Activated T-cell treated with anti-CD3 and anti-CD28 coated beads, Interleukin-2, amount 50 U/mL, for 72 hours (primary cell): ENCODE data around the gene TMPRSS3. TPM values are rescaled to one million over a fixed set of nuclear protein-coding genes. Genes with fewer than 3 reads are reported as not detected.

Experiments
- ATAC-seq, 2 donors: fragments of 150-1000 bp; cut with Tn5 transposase; replicated peaks in 1 of 2; 2 replicates each; pipeline ENCODE4 v1.10.0; 2021; ENCODE audit warnings: moderate library complexity in 2 of 2, mild to moderate bottlenecking in 1 of 2
- DNase-seq, 2 donors: peaks; one replicate each; pipeline ENCODE4 v3.0.0; 2021 to 2022; ENCODE audit warnings: mixed read lengths in 1 of 2
- H3K27ac Mint-ChIP-seq: one replicate; pipeline ENCODE4 v1.8.0; 2022; ENCODE audit warnings: mild to moderate bottlenecking, moderate library complexity, mixed read lengths
- H3K27me3 Mint-ChIP-seq: one replicate; pipeline ENCODE4 v1.8.0; 2022; ENCODE audit warnings: low read depth, mixed read lengths
- H3K36me3 Mint-ChIP-seq, 2 donors: one replicate each; pipeline ENCODE4 v1.8.0; 2022; ENCODE audit warnings: mixed read lengths in 2 of 2, mild to moderate bottlenecking in 1 of 2; ENCODE audit not compliant: insufficient read depth in 2 of 2
- H3K4me1 Mint-ChIP-seq: one replicate; pipeline ENCODE4 v1.8.0; 2022; ENCODE audit warnings: low read depth, mixed read lengths
- H3K4me3 Mint-ChIP-seq, 2 donors: one replicate each; pipeline ENCODE4 v1.8.0; 2022; ENCODE audit warnings: mild to moderate bottlenecking in 2 of 2, mixed read lengths in 2 of 2, moderate library complexity in 2 of 2
- H3K9me3 Mint-ChIP-seq, 2 donors: one replicate each; pipeline ENCODE4 v1.8.0; 2022; ENCODE audit warnings: mixed read lengths in 2 of 2
- total RNA-seq, 2 donors: library from RNA; stranded (reverse); gene quantifications; one replicate each; pipeline ENCODE4 v1.2.3, GENCODE V29; 2022

TMPRSS3 gene
- 10 to 100 TPM; 57.1 to 91.9 TPM for total RNA-seq

DNA sequence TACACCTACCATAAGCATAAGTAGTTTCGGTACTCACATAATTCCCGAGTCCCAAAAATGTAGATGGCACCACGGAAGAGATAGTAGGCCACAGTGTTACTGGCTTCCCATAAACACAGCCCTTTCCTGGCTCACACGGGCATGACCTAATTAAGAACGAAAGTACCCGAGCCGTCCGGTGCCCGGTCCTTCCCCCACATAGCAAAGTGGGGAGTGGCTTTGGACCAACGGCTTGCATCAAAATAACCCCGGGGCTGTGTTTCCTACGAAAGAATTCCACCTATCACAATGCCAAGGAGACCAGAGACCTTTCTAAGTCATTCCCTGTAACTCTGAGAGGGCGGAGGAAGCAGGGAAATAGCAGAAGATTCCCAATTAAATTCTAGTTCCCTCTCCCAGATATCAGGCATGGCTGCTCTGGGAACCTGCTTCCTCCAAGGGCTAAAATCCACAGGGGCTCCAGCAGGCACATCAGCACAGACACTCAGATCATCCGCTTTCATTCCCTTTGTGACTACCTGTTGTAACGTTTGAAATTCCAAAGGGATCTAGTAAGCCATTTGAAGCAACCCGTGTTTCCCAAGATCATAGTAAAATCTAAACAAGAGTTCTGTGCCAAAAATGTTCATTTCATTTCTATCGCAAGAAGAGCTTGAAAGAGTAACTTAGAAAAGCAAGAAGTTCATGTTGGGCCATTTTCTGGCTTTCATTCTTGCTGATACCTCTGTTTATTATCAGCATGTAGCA lies at the start of gene TMPRSS3:
Gene TMPRSS3, minus strand, starts transcription at position 148 of the 747 bp plus-strand sequence. CDS start 635 bp downstream, outside the sequence.
- ATAC-seq, result no peak
- DNase-seq, result no peak
- Mint-ChIP-seq H3K36me3 (peaks cover 2 to 20% of the 10 kb centered on the region in 2 donors), H3K4me1 (peaks cover 94% of the 10 kb centered on the region), H3K27me3 (no peaks in the 10 kb centered on the region), H3K9me3 (no peaks in the 10 kb centered on the region), H3K4me3 (peak within 1 kb of the TSS in 1 of 2 donors; percentile 43), H3K27ac (peak within 1 kb of the TSS; percentile 44)

DNA sequence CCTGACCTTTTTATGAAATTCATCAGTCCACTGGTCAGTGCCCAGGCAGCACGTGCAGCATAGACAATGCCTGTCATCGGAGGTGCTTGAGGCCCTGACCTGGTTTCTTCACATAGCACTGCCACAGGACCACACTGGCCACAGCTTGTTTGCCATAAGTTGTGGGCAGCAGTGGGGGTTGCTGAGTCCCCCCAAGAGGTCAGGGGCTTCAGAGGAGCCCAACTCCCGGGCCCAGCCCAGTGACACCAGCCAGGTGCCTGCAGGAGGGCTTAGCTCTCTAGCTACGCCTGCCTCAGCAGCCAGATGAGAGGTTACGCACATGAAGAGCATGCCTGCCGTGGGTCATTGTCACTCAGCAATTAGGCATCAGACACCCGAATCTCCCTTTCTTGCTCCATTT lies 49.5 kb upstream of the TMPRSS3 start:
- no peak for DNase-seq
- ATAC-seq, result no peak
- Mint-ChIP-seq H3K27ac (no peak overlapping the region), H3K4me3 (no peak overlapping the region), H3K9me3 (no peaks in the 10 kb centered on the region), H3K27me3 (no peaks in the 10 kb centered on the region), H3K4me1 (peaks cover 59% of the 10 kb centered on the region), H3K36me3 (peaks cover 12 to 35% of the 10 kb centered on the region in 2 donors)

DNA sequence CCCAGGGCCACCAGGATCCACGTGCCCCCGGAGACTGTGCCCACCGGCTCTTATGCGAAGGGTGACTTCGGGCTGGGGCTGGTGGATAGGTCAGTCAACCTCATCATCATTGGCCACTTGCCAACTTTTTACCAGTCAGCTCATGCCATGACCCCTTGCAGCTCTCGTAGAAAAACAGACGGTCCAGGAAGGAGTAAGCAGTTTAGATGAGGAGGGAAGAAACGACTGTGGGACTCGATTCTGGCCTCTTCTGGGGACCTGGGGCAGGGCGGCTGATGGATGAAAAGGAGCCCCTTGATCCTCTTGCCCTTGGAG lies 48.9 kb upstream of the TMPRSS3 start:
- ATAC-seq, result no peak
- Mint-ChIP-seq H3K27ac (no peak overlapping the region), H3K36me3 (peaks cover 14 to 41% of the 10 kb centered on the region in 2 donors), H3K4me1 (peaks cover 59% of the 10 kb centered on the region), H3K9me3 (peaks cover 0 to 2% of the 10 kb centered on the region in 2 donors), H3K27me3 (no peaks in the 10 kb centered on the region), H3K4me3 (no peak overlapping the region)
- no peak for DNase-seq

DNA sequence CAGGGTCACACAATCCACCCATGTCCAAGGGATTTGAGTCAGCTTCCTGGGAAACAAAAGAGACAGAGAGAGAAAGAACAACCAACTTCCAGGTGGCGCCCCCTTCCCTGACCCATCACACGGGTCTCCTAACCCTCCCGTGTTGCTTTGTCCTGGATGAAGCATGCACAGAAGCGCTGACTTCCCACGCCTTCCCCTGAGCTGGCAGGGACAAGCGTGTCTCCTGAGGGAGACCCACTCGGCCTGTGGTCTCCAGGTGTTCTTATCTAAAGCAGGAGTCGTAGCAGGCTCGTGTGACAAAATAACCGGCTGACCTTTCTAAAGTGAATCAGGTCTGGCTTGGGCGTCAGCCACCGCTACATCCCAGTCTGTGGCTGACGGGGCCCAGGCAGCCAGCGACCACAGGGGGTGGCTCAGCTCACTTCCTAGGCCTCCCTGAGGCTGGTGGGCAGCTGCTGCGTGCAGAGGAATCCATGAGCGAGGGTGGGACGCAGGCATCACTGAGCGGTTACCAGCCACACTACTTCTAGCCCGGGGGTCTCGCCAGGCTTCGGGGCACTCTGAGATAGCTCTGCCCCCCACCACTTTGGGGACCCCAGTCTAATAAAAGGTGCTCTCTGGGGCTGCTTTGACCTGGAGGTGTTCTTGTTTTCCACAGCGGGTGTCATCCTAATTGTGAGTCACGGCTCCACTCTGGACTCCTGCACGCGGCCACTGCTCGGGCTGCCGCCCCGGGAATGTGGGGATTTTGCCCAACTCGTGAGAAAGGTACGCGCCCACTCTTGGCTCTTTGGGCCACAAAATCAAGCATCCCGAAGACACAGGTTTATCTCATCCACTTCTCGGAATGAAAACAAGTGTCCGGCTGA lies 48.3 kb upstream of the TMPRSS3 start:
- peaks cover 59% of the 10 kb centered on the region for H3K4me1 Mint-ChIP-seq

DNA sequence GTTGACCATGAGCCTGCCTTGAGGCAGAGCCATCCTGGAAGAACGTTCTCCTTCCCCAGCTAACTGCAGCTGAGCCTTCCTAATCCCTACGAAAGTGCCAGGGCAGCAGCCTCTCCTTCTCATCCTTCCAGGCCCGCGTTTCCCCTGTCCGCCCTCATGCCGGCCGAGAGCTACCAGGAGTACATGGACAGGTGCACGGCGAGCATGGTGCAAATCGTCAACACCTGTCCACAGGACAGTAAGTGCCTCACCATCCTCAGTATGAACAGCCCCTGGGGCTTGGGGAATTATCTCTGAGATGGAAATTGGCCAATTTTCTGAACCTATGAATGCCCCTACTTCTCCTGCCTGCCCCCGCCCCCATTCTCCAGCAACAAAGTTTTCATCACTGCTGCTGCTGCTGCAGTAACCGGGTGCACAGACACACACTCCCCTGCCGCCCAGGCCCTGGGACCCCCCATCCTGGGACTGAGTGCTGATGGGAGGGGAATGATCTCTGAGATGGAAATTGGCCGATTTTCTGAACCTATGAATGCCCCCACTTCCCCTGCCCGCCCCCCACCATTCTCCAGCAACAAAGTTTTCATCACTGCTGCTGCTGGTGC lies 47.4 kb upstream of the TMPRSS3 start:
- ATAC-seq (no peak), DNase-seq (no peak)
- H3K36me3 Mint-ChIP-seq, result peaks cover 25 to 52% of the 10 kb centered on the region in 2 donors
- H3K9me3 Mint-ChIP-seq, result peaks cover 0 to 4% of the 10 kb centered on the region in 2 donors
- H3K27me3 Mint-ChIP-seq, result no peaks in the 10 kb centered on the region
- no peak overlapping the region for H3K4me3 Mint-ChIP-seq
- no peak overlapping the region for H3K27ac Mint-ChIP-seq
- H3K4me1 Mint-ChIP-seq, result peaks cover 60% of the 10 kb centered on the region

More for the DNA sequence above, 48.3 kb upstream of the TMPRSS3 start:
- ATAC-seq, result no peak
- H3K4me3 Mint-ChIP-seq, result no peak overlapping the region
- H3K27me3 Mint-ChIP-seq, result no peaks in the 10 kb centered on the region
- H3K36me3 Mint-ChIP-seq, result peaks cover 19 to 47% of the 10 kb centered on the region in 2 donors
- H3K9me3 Mint-ChIP-seq, result peaks cover 0 to 4% of the 10 kb centered on the region in 2 donors
- H3K27ac Mint-ChIP-seq, result no peak overlapping the region
- DNase-seq, result no peak

DNA sequence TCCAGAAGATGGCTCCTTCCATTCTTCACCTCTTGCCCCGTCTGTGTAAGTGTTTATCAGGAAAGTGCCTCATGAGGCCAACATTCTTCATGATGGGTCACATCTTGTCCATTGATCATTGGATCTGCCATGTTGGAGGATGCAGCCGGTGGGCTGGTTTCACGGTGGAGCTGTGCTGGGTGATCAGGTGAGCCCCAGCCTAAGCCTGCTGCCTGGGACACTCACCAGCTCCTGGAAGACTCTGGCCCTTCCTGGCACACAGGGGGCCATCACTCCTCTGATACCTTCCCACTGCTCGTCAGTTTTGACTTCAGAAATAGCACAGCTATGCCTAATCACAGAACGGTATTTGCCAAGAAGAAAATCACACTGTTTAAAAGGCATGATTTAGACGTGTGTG lies 46.1 kb upstream of the TMPRSS3 start:
- Mint-ChIP-seq H3K36me3 (peaks cover 27 to 52% of the 10 kb centered on the region in 2 donors), H3K27ac (no peak overlapping the region), H3K9me3 (peaks cover 0 to 4% of the 10 kb centered on the region in 2 donors), H3K4me1 (peaks cover 57% of the 10 kb centered on the region), H3K27me3 (no peaks in the 10 kb centered on the region), H3K4me3 (no peak overlapping the region)
- DNase-seq (no peak), ATAC-seq (no peak)

DNA sequence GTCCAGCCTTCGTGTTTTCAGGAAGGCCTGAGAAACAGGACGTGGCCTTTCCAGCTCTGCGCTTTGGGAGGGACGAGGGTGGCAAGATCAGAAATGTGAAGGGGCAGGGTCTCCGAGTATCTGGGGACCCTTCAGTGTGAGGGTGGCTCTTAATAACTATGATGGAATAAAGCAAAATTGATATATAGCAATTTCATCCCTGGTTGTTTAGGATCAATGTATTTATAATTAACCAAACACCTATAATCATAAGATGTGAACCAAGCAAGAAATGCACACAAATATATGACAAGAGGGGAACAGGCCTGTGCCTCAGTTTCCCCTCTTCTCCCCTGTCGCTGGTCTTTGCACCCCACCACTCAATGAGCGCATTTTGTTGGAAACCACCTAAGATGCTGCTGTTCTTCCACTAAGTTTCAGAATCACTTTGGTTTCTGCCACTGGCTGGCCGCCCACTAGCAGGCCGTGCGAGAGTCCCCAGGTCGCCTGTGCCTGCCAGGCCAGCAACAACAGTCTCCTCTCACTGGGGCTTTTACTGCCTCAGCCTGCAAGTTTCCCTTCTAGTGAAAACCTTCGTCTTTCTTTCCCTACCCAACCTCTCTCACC lies 44.4 kb upstream of the TMPRSS3 start:
- ATAC-seq (peak; percentile 76 to 77), DNase-seq (peak; percentile 60 to 67)
- no peaks in the 10 kb centered on the region for H3K27me3 Mint-ChIP-seq
- peak overlapping the region; percentile 94 for H3K27ac Mint-ChIP-seq
- peaks cover 42% of the 10 kb centered on the region for H3K4me1 Mint-ChIP-seq
- H3K4me3 Mint-ChIP-seq, result peak overlapping the region; percentile 47 to 60
- peaks cover 29 to 63% of the 10 kb centered on the region in 2 donors for H3K36me3 Mint-ChIP-seq
- H3K9me3 Mint-ChIP-seq, result peaks cover 0 to 4% of the 10 kb centered on the region in 2 donors

DNA sequence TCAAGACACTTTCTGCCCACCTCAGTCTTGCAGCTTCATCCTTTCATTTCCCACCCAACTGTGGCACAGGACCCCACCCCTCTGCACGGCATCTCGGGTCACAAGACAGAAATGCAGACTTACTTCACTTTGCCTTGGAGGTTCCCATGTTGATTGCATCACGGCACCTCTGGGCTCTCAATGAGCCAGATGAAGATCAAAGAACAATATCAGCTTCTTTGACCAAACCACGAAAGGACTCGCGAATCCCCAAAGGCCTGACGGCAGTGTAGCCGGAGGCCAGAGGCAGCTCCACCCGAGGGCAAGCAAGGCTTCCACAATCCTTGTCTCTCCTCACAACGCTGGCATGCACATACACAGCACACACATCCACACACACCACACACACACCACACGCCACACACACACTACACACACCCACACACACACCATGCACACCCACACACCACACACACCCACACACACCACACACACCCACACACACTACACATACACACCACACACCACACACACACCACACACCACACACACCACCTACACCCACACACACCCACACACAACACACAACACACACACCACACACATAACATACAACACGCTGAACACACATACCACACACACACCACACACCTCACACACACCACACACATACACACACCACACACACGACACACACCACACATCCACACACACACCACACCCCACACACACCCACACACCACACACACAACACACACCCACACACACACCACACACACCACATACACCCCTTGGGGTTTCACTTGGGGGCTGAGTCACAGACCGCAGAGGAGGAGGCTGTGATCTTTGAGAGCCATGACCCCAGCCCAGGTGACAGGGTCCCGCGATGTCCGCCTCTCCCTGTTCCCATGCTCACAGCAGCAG lies 43.7 kb upstream of the TMPRSS3 start:
- peak; percentile 67 to 75 for ATAC-seq
- DNase-seq, result peak; percentile 68 to 69
- Mint-ChIP-seq H3K36me3 (peaks cover 36 to 70% of the 10 kb centered on the region in 2 donors), H3K4me3 (peak overlapping the region; percentile 47 to 60), H3K9me3 (peaks cover 0 to 4% of the 10 kb centered on the region in 2 donors), H3K4me1 (peaks cover 48% of the 10 kb centered on the region), H3K27ac (peak overlapping the region; percentile 94), H3K27me3 (no peaks in the 10 kb centered on the region)

DNA sequence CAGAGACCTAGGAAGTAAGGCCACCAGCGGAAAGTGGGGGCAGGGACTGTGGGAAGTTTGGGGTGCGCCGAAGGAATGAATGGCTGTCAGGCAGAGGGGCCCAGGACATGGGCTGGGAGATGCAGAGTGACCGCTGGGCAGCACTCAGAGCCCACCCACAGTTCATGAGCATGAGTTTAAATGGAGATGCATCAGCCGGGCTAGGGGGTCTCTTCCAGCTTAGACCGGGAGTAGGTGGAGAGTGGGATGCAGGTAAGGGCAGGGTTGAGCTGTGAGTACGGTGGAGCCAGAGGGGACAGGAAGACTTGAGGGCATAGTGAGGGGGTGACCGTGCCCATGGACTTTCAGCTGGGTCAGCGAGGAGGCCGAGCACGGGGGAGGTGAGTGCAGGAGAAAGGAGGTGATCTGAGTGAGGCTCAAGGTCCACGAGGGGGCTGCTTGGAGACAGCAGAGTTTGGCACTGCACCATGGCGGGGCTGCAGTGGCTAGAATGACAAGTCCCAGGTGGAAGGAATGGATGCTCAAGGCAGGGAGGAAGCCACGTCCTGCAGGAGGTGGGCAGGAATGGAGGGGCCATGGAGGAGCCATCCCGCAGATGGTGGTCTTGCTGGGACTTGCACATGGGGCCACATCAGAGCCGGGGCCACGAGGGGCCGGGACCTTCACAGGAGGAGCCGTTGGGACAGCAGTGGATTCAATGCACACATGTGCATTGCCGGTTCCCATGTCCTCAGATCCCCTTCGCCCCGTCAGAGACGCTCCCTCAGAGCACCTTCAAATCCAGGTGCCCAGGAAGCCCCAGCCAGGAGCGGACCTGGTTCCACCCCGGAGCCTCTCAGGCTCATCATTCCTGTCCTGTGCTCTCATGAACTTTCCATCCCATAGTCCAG lies 42.7 kb upstream of the TMPRSS3 start:
- Mint-ChIP-seq H3K27ac (peak overlapping the region; percentile 94), H3K9me3 (peaks cover 0 to 4% of the 10 kb centered on the region in 2 donors), H3K36me3 (peaks cover 42 to 75% of the 10 kb centered on the region in 2 donors), H3K4me1 (peaks cover 57% of the 10 kb centered on the region), H3K4me3 (peak overlapping the region; percentile 9 to 31), H3K27me3 (no peaks in the 10 kb centered on the region)
- DNase-seq, result no peak
- ATAC-seq, result no peak

DNA sequence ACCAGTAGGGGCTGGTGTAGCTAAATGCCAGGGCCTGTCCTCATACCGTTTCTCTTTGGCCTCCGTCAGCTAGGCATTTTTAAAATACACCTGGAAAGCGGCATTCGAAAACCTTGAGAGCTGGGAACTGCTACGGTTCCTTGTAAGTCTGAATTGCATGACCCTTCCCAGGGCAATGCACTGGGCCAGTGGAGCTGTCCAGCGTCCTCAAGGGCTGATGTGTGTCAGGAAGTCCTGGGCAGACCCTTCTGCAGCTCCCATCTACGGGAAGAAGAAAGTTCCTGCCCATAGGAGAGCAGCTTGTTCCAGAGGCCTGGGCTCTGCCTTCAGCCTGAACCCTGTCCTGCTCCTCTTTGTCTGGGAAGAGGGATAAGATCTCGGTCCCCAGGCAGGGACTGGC lies 41.9 kb upstream of the TMPRSS3 start:
- Mint-ChIP-seq H3K36me3 (peaks cover 44 to 82% of the 10 kb centered on the region in 2 donors), H3K4me1 (peaks cover 65% of the 10 kb centered on the region), H3K4me3 (no peak overlapping the region), H3K27ac (no peak overlapping the region), H3K9me3 (peaks cover 0 to 4% of the 10 kb centered on the region in 2 donors), H3K27me3 (no peaks in the 10 kb centered on the region)
- ATAC-seq, result no peak
- no peak for DNase-seq

DNA sequence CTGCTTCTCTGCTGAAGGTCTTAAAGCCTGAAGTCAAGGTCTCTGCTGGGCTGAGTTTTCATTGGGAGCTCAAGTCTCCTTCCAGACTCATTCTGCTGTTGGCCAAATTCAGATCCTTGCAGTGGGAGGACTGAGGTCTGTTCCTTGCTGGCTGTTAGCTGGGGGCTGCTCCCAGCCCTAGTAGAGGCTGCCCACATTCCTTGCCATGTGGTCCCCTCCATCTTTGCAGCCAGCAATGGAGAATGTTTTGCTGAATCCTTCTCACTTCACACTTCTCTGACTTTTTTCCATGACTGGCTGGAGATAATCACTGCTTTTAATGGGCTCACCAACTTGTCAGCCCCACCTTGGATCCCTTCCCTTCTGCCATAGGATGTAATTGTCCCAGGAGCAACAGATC lies 41.1 kb upstream of the TMPRSS3 start:
- Mint-ChIP-seq H3K27me3 (no peaks in the 10 kb centered on the region), H3K4me1 (peaks cover 68% of the 10 kb centered on the region), H3K27ac (no peak overlapping the region), H3K36me3 (peaks cover 48 to 82% of the 10 kb centered on the region in 2 donors), H3K4me3 (no peak overlapping the region), H3K9me3 (peaks cover 6 to 11% of the 10 kb centered on the region in 2 donors)
- ATAC-seq, result no peak
- DNase-seq, result no peak
